HepG2 (cell line): ENCODE results near the gene AEBP1. TPM values are rescaled to one million over a fixed set of nuclear protein-coding genes. Genes with fewer than 3 reads are reported as not detected.

Source experiments
- ATAC-seq: fragments of 200-7000 bp; cut with Tn5 transposase; 3 replicates; pipeline ENCODE4 v1.9.1; 2020; ENCODE audit warnings: mild to moderate bottlenecking, moderate library complexity
- BruUV-seq: library from RNA; stranded (reverse); fragments of 400-500 nt; replicated peaks from 2 replicates; lab custom pipeline; 2021; lab: Mats Ljungman, UMichigan
- CTCF ChIA-PET: fragments of 300-600 bp; formaldehyde crosslinking; extraction: SDS; loops from one replicate; lab custom pipeline; 2021; ENCODE audit warnings: low total read pairs, inconsistent platforms, low intra/inter-chr PET ratio; lab: Yijun Ruan, JAX
- POLR2A ChIA-PET: fragments of 350-600 bp; sonication (Branson Sonifier 250); formaldehyde crosslinking; loops from one replicate; lab custom pipeline; 2020; ENCODE audit warnings: antibody characterized with exemption, inconsistent platforms; lab: Yijun Ruan, JAX
- DNase-seq: peaks from one replicate; pipeline ENCODE4 v3.0.0-alpha.2; 2015; ENCODE audit warnings: low spot score
- FAIRE-seq: peaks from 3 replicates; lab custom pipeline; 2011; peaks lifted over from hg19 to GRCh38; lab: Jason Lieb, UNC
- H2AFZ ChIP-seq: one replicate; pipeline ENCODE4 v1.6.1; 2011; ENCODE audit warnings: low read length, inconsistent platforms
- H3K27ac ChIP-seq: fragments of 300-600 bp; 3 replicates; pipeline ENCODE4 v1.8.0; 2011; ENCODE audit warnings: mixed run types, mild to moderate bottlenecking, mixed read lengths, low read length, inconsistent platforms; ENCODE audit not compliant: insufficient read depth; ENCODE audit errors: extremely low read length
- H3K27me3 ChIP-seq, 2 experiments: fragments of 200-600 bp in 1 of 2; 2 replicates in 1 of 2; 3 replicates in 1 of 2; pipeline versions ENCODE4 v1.6.0 to v1.8.0; 2011; ENCODE audit warnings: low read length in 2 of 2, mild to moderate bottlenecking in 2 of 2, moderate library complexity in 2 of 2, inconsistent platforms in 1 of 2; ENCODE audit not compliant: insufficient read depth in 2 of 2, control insufficient read depth in 1 of 2
- H3K36me3 ChIP-seq, 2 experiments: fragments of 200-600 bp in 1 of 2; replicated peaks in 1 of 2; 2 replicates in 1 of 2; 3 replicates in 1 of 2; pipeline versions ENCODE4 v1.5.1 to v1.8.0; 2011; ENCODE audit warnings: low read length in 2 of 2, inconsistent platforms in 1 of 2; ENCODE audit not compliant: insufficient read depth in 2 of 2, control insufficient read depth in 1 of 2
- H3K4me1 ChIP-seq: 2 replicates; pipeline ENCODE4 v1.5.1; 2012; ENCODE audit warnings: low read length, inconsistent platforms; ENCODE audit not compliant: insufficient read depth
- H3K4me2 ChIP-seq: 2 replicates; pipeline ENCODE4 v1.6.0; 2011; ENCODE audit warnings: low read depth, low read length, inconsistent platforms
- H3K4me3 ChIP-seq, 3 experiments: fragments of 200-600 bp in 1 of 3; sonication (generic), shearing (Covaris generic) in 1 of 3; replicated peaks in 1 of 3; 2 replicates each; pipeline ENCODE4 v1.5.1; 2011 to 2016; ENCODE audit warnings: low read length in 3 of 3, inconsistent platforms in 2 of 3, low read depth in 2 of 3, mild to moderate bottlenecking in 2 of 3, control low read depth in 1 of 3, mixed read lengths in 1 of 3; ENCODE audit not compliant: insufficient read depth in 1 of 3
- H3K79me2 ChIP-seq: one replicate; pipeline ENCODE4 v1.6.1; 2011; ENCODE audit warnings: low read length, inconsistent platforms; ENCODE audit not compliant: insufficient read depth
- H3K9ac ChIP-seq: 2 replicates; pipeline ENCODE4 v1.6.0; 2011; ENCODE audit warnings: mild to moderate bottlenecking, low read depth, low read length, inconsistent platforms; ENCODE audit not compliant: insufficient read depth
- H3K9me3 ChIP-seq: 2 replicates; pipeline ENCODE4 v1.5.1; 2012; ENCODE audit warnings: mild to moderate bottlenecking, low read length
- H4K20me1 ChIP-seq: 2 replicates; pipeline ENCODE4 v1.6.0; 2011; ENCODE audit warnings: inconsistent platforms, mild to moderate bottlenecking, low read length, moderate library complexity; ENCODE audit not compliant: insufficient read depth
- RBFOX2 ChIP-seq: fragments of 200-400 bp; formaldehyde crosslinking; IDR thresholded peaks from 2 replicates; pipeline ENCODE4 v1.6.1; 2017; ENCODE audit warnings: low read depth, mild to moderate bottlenecking, low read length
- TOE1 ChIP-seq: sonication (generic); formaldehyde crosslinking; IDR thresholded peaks from 2 replicates; pipeline ENCODE4 v1.4.0; 2020; ENCODE audit warnings: mild to moderate bottlenecking, missing genetic modification reagents
- ZNF83 ChIP-seq: sonication (generic); formaldehyde crosslinking; IDR thresholded peaks from 2 replicates; pipeline ENCODE4 v1.4.0; 2020; ENCODE audit warnings: missing genetic modification reagents, mild to moderate bottlenecking, borderline replicate concordance
- WGBS: methylation state at CpG from one replicate; pipeline ENCODE4 v1.1.6; 2017; ENCODE audit warnings: low lambda C conversion rate; 5-methylcytosine and 5-hydroxymethylcytosine counted together
- in situ Hi-C: cut with HindIII; loops from 2 replicates; pipeline ENCODE4 v1.10.0; 2017; ENCODE audit warnings: low pct_unique_long_range_greater_than_20kb; ENCODE audit not compliant: extremely low pct_ligation_motif_present
- intact Hi-C: fragments of 100-400 bp; cut with micrococcal nuclease; formaldehyde crosslinking; loops from one replicate; pipeline ENCODE4 v1.10.0; 2022; ENCODE audit not compliant: unreplicated experiment
- polyA plus RNA-seq, 8 experiments: library from polyadenylated mRNA; depleted of rRNA in 3 of 8; stranded (reverse) in 7 of 8; unstranded in 1 of 8; fragments of >200 nt; fragmentation: Illumina TruSeq in 4 of 8; extraction: Trizol in 4 of 8; gene quantifications; 2 replicates each; pipeline versions ENCODE4 v1.2.1 to v1.2.3, GENCODE V29; 2011 to 2016; ENCODE audit warnings: low read depth in 4 of 8, missing spikeins in 1 of 8, mixed read lengths in 1 of 8; ENCODE audit not compliant: insufficient read depth in 1 of 8
- total RNA-seq, 5 experiments: library from RNA; depleted of rRNA; stranded (reverse); fragments of >200 nt; fragmentation: Illumina TruSeq; extraction: Trizol; gene quantifications; 2 replicates each; pipeline ENCODE4 v1.2.3, GENCODE V29; 2016; ENCODE audit warnings: low read depth in 1 of 5

Gene AEBP1
- total and polyA plus RNA-seq, 2 of the 13 experiments (the other 11 are each of a cell fraction or from before 2014, with no cell fraction given): 0.22 to 0.55 TPM

DNA sequence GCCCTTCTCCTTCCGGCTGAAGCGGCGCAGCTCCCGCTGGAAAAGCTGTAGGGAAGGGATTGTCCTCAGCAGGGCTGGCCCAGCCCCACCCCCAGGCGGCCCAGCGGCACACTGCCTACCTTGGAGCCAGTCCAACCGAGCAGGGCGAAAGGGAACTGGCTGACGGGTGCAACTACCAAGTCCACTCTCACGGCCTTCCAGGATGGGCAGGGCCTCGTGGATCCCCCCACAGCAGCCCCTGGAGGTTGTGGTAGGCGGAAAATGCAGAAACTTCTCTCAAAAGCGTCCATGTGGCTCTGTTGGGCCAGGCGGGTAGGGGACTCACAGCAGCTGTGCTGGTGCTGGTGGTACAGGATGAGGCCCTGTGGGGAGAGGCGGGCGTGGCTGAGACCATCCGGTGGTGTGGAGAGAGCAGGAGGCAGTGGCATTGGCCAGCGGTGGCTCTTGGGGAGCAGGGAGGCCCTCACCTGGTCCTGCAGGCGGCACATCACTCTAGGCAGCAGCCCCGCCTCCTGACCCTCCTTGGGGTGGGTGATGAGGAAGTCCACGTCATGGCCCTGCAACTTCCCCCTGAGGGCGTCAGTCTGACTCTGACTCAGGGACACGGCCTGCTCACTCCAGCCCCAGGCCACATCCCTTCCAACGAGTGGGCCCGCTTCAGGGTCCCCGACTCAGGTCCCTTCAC lies 30.3 kb upstream of the AEBP1 start:
- ChIA-PET POLR2A (no interaction called here), CTCF (no interaction called here)
- H3K4me3 ChIP-seq: no peak overlapping the region
- H3K9me3 ChIP-seq: no peaks in the 10 kb centered on the region
- in situ Hi-C loops: no loop called here
- DNase-seq (no peak), FAIRE-seq (no peak), ATAC-seq (no peak)
- H3K4me2 ChIP-seq: no peak overlapping the region
- H2AFZ ChIP-seq: no peak overlapping the region
- no TSS peak for BruUV-seq
- H3K9ac ChIP-seq: no peak overlapping the region
- H3K4me1 ChIP-seq: peaks cover 23% of the 10 kb centered on the region
- H3K27me3 ChIP-seq: no peaks in the 10 kb centered on the region
- H3K27ac ChIP-seq: no peak overlapping the region
- TF ChIP-seq RBFOX2 (peak; percentile 45; the same call in 1 of the 2 replicates), ZNF83 (CRISPR knock-in tag) (no peak)
- 96% methylated on average over 10 of the region's 26 CpGs for WGBS
- H3K79me2 ChIP-seq: no peaks in the 10 kb centered on the region
- H3K36me3 ChIP-seq: peaks cover 10 to 29% of the 10 kb centered on the region in 2 experiments; a peak in 4 of 5 replicates
- H4K20me1 ChIP-seq: no peaks in the 10 kb centered on the region
- intact Hi-C loops: loop anchor here (5.0 kb wide), 1 partner anchor 52 kb away; no protein-coding TSS in a partner anchor

DNA sequence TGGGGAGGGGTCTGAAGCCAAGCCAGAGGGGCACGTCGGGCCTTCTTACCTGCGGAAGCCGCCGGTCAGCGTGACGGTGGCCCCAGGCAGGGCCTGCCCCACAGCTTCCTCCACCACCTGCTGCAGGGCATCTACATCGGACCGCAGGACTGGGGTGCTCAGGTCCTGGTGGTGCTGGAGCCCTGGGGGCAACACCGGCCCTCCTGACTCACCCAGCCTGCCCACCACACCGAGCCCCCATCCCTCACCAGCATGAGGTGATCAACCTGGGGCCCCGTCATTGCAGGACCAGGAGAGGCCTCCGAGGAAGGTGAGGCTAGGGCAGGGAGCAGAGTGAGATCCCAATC lies 29.8 kb upstream of the AEBP1 start:
- Histone ChIP-seq H3K27ac (no peak overlapping the region), H3K4me1 (peaks cover 23% of the 10 kb centered on the region), H3K9ac (no peak overlapping the region), H3K4me2 (no peak overlapping the region), H3K9me3 (no peaks in the 10 kb centered on the region), H3K79me2 (no peaks in the 10 kb centered on the region), H3K27me3 (no peaks in the 10 kb centered on the region), H2AFZ (no peak overlapping the region), H3K36me3 (peaks cover 10 to 29% of the 10 kb centered on the region in 2 experiments; a peak in 4 of 5 replicates), H4K20me1 (no peaks in the 10 kb centered on the region), H3K4me3 (no peak overlapping the region)
- intact Hi-C loops: loop anchor here (5.0 kb wide), 1 partner anchor 52 kb away; no protein-coding TSS in a partner anchor
- ChIA-PET CTCF (no interaction called here), POLR2A (no interaction called here)
- BruUV-seq: no TSS peak
- in situ Hi-C loops: no loop called here
- 95% methylated on average over 2 of the region's 13 CpGs for WGBS
- no peak for DNase-seq
- FAIRE-seq: no peak
- ATAC-seq: no peak
- 0 out of 2 replicates have a peak, but pooled peaks have one; percentile 2 for TF ChIP-seq RBFOX2
- TF ChIP-seq TOE1: no peak
